SKM-1 (cell line): ENCODE measurements around the gene TBCA.
A peak's percentile ranks its signal among the peaks of the same experiment; 100 is the strongest.
"Not testable (repeated sequence)": the region's sequence is repeated elsewhere in the genome, so short reads cannot be mapped to it uniquely, and the experiment has no call there.

Experiments
- DNase-seq: peaks from one replicate; lab custom pipeline; 2025; ENCODE audit not compliant: unreplicated experiment; lab: John Stamatoyannopoulos, UW

TBCA gene

DNA sequence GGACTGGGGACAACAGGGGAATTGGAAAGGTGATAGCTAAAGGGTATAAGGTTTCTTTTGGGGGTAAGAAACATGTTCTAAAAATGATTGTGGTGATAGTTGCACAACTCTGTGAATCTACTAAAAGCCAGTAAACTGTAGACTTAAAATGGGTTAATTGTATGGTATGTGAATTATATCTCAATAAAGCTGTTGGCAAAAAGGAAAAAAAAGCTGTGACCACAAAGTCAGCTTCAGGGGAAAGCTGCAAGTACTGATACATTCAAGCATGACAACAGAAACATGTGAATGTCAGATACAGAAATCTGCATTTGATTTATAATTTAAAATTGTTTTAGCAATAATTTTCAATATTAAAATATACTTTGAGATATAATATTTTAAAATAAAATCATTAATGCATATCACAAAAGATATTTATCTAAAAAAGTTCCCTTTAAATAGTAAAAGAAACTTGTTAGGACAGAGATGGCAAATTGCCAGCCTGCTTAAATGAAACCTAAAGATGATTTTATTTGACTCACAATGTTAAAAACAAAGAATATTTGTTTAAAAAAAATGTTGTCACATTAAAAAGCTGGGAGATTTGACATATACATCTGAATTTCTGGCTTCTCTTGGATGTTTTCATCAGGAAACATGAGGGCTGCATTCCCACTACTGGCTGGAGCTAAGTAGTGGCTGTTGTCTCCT lies 66.0 kb downstream of the TBCA start:
- no peak for DNase-seq

DNA sequence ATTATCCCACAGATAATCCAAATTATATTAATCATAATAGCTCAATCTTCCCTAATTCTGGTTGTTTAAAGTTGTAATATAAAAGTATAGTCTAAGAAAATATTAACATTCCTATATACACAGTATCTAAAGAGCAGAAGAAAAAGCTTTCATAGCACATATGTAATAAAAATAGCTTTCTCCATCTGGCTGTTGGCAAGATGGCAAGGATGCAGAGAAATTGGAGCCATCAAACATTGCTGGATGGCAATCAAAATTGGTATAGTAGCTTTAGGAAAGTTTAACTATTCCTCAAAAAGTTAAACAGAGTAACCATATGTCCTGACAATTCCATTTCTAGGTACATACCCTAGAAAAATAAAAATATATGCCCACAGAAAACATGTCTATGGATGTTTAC lies 66.8 kb downstream of the TBCA start:
- DNase-seq: no peak

DNA sequence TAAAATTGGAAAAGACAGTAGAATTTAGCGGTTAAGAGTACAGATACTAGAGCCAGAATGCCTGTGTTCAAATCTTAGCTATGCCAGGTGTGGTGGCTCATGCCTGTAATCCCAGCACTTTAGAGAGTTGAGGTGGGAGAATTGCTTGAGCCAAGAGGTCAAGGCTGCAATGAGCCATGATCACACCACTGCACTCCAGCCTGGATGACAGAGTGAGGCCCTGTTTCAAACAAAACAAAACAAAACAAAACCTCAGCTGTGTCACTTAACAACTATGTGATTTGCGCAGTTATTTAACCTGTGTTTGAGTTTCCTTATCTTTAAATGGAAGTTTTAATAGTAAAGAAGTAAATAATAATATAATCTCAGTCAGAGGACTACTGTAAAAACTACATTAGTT lies 68.3 kb downstream of the TBCA start:
- DNase-seq: no peak

DNA sequence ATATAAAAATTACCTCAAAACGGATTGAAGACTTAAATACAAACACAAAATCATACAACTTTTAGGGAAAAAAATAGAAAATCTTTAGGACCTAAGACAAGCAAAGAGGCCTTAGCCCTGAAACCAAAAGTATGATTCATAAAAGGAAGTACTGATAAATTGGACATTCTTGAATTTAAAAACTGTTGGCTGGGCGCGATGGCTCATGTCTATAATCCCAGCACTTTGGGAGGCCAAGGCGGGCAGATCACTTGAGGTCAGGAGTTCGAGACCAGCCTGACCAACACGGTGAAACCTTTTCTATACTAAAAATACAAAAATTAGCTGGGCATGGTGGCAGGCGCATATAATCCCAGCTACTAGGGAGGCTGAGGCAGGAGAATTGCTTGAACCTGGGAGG lies 76.6 kb downstream of the TBCA start:
- not testable (repeated sequence) for DNase-seq

DNA sequence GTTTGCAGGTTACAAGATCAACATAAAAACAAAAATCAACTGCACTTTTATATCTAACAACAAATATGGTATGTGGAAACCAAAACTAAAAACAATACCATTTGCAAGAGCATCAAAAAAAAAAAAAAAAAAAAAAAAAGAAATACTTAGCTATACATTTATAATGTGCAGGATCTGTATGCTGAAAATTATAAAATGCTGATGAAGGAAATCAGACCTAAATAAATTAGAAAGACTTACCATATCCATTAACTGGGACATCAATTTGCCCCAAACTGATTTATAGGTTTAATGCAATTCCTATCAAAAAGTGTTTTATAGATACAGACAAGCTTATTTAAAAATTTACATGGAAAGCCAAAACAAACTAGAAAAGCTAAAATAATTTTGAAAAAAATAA lies 77.2 kb downstream of the TBCA start:
- DNase-seq: no peak

DNA sequence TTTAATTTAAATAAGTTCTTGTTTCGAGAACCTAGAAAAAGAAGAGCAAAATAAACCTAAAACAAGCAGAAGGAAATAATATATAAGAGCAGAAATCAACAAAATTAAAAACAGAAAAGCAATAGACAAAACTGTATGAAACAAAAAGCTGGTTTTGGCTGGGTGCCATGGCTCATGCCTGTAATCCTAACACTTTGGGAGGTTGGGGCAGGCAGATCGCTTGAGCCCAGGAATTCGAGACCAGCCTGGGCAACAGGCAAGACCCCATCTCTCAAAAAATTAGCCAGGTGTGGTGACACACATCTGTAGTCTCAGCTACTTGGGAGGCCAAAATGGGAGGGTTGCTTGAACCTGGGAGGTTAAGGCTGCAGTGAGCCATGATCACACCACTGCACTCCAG lies 78.4 kb downstream of the TBCA start:
- no peak for DNase-seq

DNA sequence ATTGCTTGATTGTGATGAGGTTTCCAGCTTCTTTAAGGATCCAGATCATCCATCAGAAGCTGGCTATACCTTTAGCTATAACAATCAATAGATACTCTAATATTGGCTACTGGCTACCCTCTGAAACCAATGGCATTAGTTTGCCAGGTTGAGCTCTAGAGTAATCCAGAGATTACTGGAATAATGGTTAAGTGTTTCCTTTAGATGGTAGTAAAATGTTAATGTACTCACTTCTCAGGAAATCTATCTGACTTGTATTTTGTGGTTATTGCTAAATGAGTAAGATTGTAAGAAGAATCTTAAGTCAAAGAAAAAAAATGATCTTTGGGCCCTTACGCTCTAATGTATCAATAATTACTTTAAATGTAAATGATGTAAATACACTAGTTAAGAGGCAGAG lies 80.0 kb downstream of the TBCA start:
- DNase-seq: no peak

DNA sequence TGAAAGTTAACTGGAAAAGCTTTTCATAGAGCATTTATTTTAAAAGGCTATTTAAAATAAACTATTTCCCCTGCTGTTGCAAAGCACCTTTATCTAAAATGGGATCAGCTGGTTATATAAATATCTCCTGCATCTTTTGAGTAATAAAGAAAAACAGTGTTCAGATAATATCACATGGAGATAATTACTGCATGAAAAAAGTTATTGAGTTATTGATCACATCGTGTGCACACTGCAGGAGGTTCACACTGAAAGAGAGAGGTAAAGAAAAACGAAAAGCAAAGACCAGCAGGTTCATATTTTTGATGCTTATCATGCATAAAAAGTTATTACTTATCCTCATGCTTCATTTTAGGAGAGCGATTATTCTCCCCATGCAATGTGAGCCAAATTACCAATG lies 82.2 kb downstream of the TBCA start:
- no peak for DNase-seq

DNA sequence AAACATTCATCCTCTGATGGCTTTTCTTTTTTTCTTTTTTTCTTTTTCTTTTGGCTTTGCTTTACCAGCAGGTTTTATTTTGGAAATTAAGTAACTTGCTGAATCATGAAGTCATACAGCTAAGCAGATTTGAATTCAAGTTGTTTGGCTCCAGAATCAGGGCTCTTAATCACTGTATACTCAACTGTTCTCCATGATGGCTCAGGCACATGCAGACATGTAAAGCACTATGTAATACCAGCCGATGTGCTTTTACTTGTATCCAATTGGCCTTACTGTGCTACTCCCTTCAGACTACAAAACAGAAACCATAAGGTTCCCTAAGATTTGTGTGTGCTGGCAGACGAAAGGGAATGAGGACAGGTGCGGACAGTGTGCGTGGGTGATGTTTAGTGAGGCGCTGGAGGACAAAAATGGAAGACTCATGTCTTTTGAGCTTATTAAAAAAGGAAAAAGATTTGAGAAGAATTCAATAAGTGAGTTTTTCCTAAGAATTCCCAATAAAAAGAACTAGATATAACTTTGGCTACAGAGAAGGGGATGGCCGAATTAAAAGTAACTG lies 92.9 kb downstream of the TBCA start:
- DNase-seq: no peak

DNA sequence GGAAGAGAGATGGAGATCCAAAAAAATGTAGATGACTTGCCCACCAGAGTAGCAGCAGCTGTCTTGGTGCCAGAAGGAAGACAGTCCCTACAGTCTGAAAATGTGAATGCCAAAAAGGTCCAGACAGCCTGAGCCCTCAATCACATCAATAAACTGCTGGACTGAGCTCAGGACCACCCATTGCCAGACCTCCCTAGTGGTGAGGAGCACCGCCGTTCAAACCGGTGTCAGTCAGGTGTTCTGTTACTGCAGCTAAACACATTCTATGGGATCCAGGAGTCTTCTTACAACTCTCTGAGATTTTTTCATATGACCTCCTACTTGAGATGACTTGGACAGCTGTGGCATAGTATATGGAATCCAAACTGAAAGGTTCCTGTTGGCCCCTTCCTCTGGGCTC lies 105.6 kb downstream of the TBCA start:
- no peak for DNase-seq

DNA sequence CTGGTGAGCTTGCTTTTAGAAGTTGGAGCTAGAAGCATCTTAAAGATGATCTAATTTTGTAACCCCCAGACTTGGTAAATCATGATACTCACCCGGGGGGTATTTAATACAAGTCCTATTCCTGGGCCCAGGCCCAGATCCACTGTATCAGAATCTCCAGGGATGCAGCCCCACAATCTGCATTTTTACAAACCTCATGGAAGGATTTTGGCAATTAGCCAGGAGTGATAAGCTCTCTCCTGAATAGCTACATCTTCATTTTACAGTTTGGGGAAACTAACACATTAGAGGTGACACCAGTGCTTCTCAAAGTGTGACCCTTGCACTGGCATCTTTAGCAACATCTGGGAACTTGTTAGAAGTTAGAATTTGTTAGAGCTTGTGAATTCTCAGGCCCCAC lies 106.5 kb downstream of the TBCA start:
- DNase-seq: no peak

DNA sequence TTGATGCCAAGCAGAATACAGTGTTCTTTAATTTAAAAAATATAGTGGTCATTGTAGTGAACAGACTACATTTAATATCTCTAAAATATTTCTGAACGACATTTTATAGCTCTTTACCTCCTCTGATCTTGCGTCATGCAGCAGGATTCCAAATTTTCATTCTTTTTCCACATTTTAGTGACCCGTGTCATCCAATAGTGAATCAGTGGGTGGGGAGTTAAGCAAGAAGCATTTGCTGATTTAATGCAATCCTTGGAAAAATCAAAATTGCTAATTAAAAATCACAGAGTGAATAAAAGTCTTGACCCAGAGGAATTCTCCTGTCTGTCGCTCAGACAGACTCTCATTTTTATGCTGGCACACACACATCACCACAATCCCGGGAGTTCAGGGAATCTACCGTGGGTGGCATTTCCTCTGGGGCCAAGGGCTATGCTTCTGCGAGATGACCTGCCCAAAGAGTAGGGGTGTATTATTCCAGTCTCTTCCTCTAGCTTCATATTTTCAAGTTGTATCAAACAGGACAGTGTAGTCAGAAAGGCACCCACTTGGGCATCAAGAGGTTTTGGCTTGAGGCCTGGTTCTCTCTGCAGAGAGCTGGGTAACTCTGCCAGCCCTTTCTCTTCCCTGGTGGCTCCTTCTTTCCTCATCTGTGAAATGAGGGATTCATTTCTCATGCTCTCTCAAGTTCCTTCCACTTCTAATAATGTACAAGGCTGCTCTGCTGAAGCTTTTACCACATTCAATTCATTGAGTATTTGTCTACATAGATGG lies 112.9 kb downstream of the TBCA start:
- DNase-seq: no peak

DNA sequence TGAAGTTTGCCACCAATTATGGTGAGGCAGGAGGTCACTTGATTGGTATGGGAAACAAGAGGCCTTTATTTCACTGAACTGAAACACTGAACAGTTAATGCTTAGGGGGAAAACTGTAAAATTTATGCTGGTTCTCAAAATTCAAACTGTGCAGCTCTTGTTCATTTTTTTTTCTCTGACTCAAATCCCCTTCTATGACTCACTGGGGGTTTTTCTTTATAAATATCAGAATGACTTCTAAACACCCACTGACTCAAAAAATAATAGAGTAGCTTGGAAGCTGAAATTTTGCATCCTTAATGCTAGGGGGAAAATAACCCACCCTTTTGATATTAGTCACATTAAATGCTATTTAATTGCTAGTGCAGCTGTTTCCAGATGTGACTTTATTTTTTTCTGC lies 113.5 kb downstream of the TBCA start:
- DNase-seq: no peak

DNA sequence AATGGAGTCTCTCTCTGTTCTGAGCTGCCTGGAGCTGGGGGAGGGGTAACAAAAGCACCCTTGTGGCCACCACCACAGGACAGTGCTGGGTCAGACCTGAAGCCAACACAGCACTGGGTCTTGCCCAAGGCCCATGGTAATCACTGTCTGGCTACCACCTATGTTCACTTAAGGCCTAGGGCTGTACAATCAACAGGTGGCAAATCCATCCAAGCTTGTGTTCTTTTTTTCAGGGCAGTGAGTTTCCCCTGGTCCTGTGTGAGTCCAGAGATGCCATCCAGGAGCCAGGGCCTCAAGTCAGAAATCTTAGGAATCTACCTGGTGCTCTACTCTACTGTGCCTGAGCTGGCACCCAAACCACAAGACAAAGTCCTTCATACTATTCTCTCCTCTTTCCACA lies 117.5 kb downstream of the TBCA start:
- no peak for DNase-seq

DNA sequence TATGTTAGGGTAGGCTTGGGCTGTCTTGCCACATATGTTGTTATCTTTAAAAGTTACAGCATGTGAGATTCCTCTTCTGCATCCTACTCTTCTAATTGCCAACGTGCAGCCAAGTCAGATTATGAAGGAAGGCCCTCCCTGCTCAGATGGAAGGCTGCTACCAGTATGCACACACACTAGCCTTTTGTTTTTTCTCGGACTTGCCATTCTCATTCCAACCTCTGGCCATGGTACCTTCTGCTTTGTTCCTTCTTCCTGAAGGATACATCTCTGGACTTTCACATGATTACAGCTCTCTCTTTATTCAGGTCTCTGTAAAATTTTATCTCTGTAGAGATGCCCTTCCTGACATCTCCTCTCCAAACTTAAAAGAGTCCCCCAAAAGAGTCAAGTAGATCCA lies 124.8 kb downstream of the TBCA start:
- DNase-seq: no peak

DNA sequence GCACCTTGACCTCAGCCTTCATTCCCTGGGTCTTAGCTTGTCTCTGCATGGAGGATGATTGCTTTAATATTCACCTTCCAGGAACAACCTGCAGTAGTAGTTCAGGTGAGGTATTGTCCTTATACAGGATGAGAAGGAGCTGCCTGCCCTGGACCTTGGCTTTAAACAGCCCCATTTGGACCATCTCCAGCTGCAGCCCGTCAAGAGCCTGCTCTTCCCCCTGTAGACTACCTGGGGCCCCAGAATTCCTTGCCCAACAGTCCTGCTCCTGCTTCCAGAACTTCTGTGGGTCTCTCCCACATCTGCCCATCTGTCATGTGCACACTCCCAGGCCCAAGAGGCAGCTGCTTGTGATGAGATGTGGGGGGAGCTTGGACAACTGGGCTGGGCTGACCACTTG lies 125.5 kb downstream of the TBCA start:
- DNase-seq: no peak

DNA sequence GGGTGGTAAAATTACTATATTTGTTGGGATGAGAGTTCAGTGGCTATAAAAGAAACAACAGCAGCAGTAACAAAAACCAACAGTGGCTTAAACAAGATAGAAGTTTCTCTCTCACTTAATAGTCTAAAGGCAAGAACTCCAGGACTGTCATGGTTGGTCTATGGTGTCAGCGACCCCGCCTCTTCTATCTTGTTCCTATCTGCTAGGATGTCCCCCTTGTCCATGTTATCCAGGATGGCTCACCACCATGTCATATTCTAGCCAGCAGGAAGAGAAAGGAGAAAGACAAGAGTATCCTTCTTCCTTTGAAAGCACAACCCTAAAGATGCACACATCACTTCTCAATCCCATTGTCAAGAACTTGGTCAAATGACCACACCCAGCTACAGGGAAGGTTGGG lies 126.4 kb downstream of the TBCA start:
- no peak for DNase-seq

DNA sequence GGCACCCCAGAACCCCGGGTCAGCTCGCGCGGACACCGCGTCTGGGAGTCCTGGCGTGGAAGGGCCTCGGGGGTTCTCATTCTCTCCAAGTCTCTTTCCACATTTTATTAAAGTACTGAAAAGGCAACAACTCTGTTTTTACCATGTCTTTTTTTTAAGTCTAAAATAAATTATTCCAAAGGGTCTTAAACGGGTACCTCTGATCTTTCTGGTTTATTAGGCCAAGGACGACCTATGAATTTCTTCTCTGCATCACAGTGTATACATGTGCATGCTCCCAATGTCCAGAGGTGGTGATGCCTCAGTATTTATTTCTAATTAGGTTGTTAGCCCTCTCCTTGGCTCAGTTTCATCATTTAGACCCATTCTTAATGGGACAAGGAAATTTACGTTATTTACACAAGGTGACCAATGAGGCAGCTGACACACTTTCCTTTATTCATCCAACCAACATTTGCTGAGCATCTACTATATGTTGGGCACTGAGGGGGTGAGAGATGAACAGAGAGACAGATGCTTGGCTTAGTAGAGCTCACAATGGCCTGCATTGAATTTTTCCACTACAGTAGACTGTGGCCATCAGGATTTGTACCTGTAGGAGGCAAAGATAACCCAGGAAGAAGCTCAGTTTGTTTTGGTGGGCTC lies 130.0 kb downstream of the TBCA start:
- DNase-seq: no peak

DNA sequence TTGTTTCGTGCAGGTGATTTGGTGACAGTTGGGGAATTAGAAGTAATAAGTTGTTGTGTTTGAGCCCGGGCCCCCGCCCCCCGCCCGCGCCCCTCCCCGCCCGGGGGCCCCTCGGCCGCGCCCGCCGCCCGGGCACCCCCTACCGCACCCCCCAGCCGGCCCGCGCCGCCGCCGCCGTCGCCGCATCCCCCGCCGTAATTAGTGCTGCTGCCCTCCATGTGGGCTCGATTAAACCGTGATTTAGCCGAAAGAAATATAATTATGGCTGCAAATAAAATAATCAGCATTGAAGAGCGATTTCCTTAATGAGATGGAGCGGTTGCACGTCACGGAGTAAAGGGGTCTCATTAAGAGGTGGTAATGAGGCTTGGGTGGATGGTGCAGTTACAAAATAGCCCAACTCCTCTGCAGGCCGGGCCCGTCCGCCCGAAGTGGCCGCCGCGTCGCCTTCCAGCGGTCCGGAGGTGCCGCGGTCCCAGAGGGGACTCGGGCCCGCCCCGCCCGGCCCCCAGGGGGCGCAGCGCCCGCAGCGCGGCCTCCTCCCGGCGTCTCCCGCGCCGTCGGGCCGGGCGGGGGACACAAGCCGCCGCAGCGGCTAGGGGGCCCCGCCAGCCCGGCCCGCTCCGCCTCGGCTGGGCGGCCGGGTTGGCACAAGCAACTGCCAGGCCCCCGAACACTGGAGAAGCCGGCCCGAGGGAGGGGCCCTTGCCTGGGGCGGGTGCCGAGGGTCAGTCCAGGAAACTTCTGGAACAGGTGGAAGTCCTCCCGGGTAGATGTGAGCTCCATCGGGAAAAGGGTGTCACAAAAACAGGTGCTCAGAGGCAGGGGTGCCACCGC lies 130.8 kb downstream of the TBCA start:
- peak; percentile 7 for DNase-seq

DNA sequence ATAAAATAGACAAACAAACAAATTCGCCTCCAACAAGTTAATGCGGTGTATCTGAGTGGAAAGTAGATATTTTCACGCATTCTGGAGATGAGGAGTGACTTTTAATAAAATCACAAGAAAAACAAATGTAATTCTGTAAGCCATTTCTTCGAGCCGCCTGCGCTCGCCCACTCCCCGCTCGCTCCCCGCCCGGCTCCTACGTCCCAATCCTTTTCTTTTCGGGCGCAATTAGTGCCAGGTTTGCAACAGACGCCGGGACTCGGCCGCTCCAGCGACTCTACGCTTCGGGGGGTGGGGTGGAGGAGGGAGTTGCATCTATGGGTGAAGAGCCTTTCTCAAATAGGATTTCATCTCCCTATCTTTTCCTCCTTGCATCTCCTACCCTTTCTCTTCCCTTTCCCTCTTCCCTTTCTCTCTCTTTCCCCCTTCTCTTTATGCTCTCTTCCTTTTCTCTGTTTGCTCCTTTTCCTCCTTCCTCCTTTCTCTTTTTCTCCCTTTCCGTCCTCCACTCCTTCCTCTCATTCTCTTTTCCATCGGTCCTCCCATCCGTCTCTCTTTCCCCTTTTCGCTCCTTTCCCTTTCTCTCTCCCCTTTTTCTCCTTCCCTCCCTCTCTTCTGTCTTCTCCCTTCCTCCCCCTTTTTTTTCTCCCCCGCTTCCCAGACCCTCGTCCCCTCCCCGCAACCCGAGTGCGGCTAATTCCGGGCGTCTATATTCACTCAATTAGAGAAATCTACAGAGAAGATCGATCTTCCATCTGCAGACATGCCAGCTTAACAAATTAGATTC lies 131.6 kb downstream of the TBCA start:
- DNase-seq: no peak
